ENCODE measurements around the gene TTC34.

Gene TTC34

DNA sequence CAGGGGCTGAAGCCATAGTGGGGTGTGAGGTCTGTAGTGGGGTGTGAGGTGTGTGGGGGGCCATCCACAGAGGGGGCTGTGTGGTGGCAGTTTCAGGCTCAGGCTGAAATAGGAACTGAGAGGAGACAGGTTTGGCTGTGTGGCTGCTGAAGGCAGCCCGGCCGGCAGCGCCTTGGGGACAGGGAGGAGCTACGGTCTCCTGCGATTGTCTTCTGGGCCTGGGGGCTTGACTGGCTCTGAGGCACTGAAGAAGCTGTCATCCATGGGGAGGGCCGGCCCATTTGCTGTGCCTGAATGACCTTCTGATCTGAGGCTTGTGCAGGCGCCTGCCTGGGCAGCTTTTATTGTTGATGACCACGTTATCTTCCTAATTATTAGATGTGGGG, 10.0 kb upstream of the TTC34 start:
- no peak for TF ChIP-seq CTCF (IDR thresholded peaks at IDR 0.05)
- H3K4me1 ChIP-seq (ENCODE audit: control insufficient read depth in 1 of 2, insufficient read depth in 1 of 2, low read depth in 1 of 2, low read length in 1 of 2): no peaks in the 10 kb centered on the region
- H3K27me3 ChIP-seq: no peaks in the 10 kb centered on the region
- H3K27ac ChIP-seq: no peak overlapping the region
- H3K36me3 ChIP-seq: no peaks in the 10 kb centered on the region
- H3K4me3 ChIP-seq (ENCODE audit: low read depth in 1 of 2, low read length in 1 of 2): no peak overlapping the region
- no peaks in the 10 kb centered on the region for H3K9me3 ChIP-seq

GRCh38 chr1:2810899-2811532, 9.5 kb upstream of the TTC34 start:
- no peaks in the 10 kb centered on the region for H3K9me3 ChIP-seq
- TF ChIP-seq CTCF (IDR thresholded peaks at IDR 0.05): no peak
- no peaks in the 10 kb centered on the region for H3K36me3 ChIP-seq
- no peak overlapping the region for H3K27ac ChIP-seq
- H3K4me3 ChIP-seq (ENCODE audit: low read depth in 1 of 2, low read length in 1 of 2): no peak overlapping the region
- no peaks in the 10 kb centered on the region for H3K27me3 ChIP-seq
- H3K4me1 ChIP-seq (ENCODE audit: control insufficient read depth in 1 of 2, insufficient read depth in 1 of 2, low read depth in 1 of 2, low read length in 1 of 2): no peaks in the 10 kb centered on the region

DNA sequence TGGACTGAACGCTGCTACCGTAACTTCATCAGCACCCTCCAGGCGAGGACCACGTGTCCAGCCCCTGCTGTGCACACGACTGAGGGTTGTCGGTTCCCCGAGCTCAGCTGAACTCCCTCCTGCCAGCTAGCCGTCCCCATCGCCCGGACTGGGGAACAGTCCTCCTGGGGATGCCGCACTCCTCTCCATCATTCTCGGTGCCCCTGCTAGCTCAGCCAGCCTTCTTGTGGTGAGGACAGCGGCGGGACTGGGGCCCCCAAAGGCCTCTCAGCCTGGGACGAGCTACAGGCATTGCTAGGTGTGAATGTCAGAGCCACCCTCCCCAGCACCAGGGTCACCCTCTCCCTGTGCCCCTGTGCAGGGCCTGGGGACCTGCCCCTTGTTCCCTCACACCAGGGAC, 8.8 kb upstream of the TTC34 start:
- no peak overlapping the region for H3K27ac ChIP-seq
- H3K9me3 ChIP-seq: no peaks in the 10 kb centered on the region
- no peak for TF ChIP-seq CTCF (IDR thresholded peaks at IDR 0.05)
- H3K27me3 ChIP-seq: no peaks in the 10 kb centered on the region
- H3K36me3 ChIP-seq: no peaks in the 10 kb centered on the region
- H3K4me3 ChIP-seq (ENCODE audit: low read depth in 1 of 2, low read length in 1 of 2): no peak overlapping the region
- no peaks in the 10 kb centered on the region for H3K4me1 ChIP-seq (ENCODE audit: control insufficient read depth in 1 of 2, insufficient read depth in 1 of 2, low read depth in 1 of 2, low read length in 1 of 2)

DNA sequence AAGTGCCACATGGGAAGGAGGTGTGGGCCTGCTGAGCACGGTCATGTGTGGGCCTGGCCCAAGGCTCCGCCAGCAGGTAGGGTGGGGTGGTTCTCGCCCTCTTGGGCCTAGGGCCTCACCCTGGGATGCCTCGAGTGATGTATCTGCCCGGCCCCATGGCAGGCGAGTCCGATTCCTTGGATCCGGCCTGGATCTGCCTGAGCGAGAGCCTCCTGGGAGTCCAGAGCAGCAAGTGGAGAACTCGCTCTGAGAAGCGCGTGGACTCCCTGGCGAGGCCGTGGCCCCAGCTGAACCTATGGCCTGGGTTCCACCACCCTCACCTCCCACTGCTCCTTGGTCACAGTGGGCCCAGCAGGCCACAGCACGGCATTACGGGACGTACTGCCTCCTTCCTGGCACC, 8.2 kb upstream of the TTC34 start:
- H3K36me3 ChIP-seq: no peaks in the 10 kb centered on the region
- no peaks in the 10 kb centered on the region for H3K27me3 ChIP-seq
- no peak overlapping the region for H3K27ac ChIP-seq
- H3K4me3 ChIP-seq (ENCODE audit: low read depth in 1 of 2, low read length in 1 of 2): no peak overlapping the region
- H3K4me1 ChIP-seq (ENCODE audit: control insufficient read depth in 1 of 2, insufficient read depth in 1 of 2, low read depth in 1 of 2, low read length in 1 of 2): no peaks in the 10 kb centered on the region
- no peak for TF ChIP-seq CTCF (IDR thresholded peaks at IDR 0.05)
- no peaks in the 10 kb centered on the region for H3K9me3 ChIP-seq

- H3K9me3 ChIP-seq: no peaks in the 10 kb centered on the region
- no peak overlapping the region for H3K4me3 ChIP-seq (ENCODE audit: low read depth in 1 of 2, low read length in 1 of 2)
- no peak overlapping the region for H3K27ac ChIP-seq
- no peaks in the 10 kb centered on the region for H3K36me3 ChIP-seq
- no peak for TF ChIP-seq CTCF (IDR thresholded peaks at IDR 0.05)
- no peaks in the 10 kb centered on the region for H3K4me1 ChIP-seq (ENCODE audit: control insufficient read depth in 1 of 2, insufficient read depth in 1 of 2, low read depth in 1 of 2, low read length in 1 of 2)
- no peaks in the 10 kb centered on the region for H3K27me3 ChIP-seq
Measured at GRCh38 chr1:2808831-2809605, 7.5 kb upstream of the TTC34 start.

All from neutrophil (primary cell).